ENCODE measurements around the gene SBK1. TPM values are rescaled to one million over a fixed set of nuclear protein-coding genes. Genes with fewer than 3 reads are reported as not detected.
"Not testable (repeated sequence)": the region's sequence is repeated elsewhere in the genome, so short reads cannot be mapped to it uniquely, and the experiment has no call there.

SBK1 gene
- under 1 TPM in 3 of 4 donors, not detected in 1; 0.09 to 0.38 (median 0.12) TPM for total RNA-seq

DNA sequence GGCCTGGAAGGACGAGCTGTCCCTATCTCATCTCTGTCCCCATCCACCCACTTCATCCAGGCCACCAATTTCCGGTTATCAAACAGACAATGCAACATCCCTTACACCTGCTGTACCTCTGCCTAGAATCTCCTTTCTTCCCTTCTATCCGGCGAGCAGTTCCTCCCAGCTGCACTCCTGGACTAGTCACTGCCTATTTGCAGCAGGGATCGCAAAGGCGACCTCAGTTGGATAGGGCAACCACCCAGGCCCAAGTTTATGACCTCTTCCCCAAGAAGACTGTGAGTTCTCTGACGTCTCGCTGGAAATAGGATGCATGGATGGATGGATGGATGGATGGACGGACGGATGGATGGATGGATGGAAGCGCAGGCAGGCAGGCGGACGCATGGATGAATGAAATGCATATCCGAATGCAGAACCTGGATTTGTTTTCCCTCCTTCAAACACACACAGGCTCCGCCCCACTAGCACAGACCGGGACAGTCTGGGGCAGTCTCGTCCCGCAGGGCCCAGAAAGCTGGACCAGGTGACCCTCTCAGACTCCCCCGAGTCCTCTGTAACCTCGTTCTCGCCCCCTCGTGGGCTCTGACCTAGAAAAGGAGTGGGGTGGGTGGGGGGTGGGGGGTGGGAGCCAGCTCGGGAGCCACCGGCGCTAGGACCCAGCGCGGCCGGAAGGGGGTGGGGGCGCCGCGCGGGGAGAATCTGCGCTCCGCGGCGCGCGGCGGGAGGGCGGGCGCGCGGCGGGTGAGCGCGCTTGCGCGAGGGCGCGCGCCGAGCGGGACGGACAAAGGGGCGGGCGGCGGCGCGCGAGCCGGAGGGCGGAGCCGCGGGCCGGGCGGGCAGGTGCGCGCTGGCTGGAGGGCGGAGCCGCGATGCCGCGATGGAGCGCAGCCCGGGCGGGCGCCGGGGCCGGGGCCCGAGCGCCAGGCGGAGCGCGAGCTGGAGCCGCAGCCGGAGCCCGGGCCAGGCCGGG lies at the start of gene SBK1:
SBK1 (plus strand) TSS at position 875 of the 976 bp plus-strand sequence. CDS start 24,867 bp downstream, outside the sequence.
- DNase-seq (ENCODE audit: low spot score) (no peak), ATAC-seq (ENCODE audit: low FRiP score) (peak; percentile 93)
- TF ChIP-seq, protein P1, sequence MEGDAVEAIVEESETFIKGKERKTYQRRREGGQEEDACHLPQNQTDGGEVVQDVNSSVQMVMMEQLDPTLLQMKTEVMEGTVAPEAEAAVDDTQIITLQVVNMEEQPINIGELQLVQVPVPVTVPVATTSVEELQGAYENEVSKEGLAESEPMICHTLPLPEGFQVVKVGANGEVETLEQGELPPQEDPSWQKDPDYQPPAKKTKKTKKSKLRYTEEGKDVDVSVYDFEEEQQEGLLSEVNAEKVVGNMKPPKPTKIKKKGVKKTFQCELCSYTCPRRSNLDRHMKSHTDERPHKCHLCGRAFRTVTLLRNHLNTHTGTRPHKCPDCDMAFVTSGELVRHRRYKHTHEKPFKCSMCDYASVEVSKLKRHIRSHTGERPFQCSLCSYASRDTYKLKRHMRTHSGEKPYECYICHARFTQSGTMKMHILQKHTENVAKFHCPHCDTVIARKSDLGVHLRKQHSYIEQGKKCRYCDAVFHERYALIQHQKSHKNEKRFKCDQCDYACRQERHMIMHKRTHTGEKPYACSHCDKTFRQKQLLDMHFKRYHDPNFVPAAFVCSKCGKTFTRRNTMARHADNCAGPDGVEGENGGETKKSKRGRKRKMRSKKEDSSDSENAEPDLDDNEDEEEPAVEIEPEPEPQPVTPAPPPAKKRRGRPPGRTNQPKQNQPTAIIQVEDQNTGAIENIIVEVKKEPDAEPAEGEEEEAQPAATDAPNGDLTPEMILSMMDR (IDR thresholded peaks at IDR 0.05) = no peak

DNA sequence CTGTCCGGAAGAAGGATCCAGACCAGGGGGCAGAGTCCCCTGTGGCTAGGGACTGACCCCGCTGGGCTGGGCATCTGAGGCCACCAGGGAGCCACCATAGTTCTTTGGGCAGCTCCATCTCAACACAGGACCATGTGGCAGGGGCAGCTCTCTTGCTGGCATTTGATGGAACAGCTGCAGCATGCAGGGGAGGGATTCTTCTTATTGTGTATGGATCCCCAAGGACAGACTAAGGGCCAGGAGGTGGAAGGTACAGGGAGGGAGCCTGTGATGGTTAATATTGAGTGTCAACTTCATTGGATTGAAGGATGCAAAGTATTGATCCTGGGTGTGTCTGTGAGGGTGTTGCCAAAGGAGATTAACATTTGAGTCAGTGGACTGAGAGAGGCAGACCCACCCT lies 42.8 kb upstream of the SBK1 start:
- not testable (repeated sequence) for DNase-seq (ENCODE audit: low spot score)

DNA sequence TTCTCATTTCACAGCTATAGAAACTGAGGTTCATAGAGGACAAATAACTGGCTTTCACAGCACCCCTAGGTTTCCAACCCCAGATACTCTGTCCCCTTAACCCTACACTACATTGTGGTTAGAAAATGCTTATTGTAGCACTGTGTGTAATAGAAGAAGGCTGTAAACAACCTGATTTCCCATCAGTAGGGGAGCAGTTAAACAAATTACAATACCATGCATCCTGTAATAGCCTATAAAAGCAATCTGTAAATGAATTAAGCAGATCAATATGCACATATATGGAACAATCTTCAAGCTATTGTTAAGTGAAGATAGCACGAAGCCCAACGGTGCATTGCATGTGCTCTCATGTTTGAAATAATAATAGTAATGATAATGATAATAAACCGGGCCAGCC lies 41.3 kb upstream of the SBK1 start:
- DNase-seq (ENCODE audit: low spot score) (no peak), ATAC-seq (ENCODE audit: low FRiP score) (no peak)
- TF ChIP-seq, protein P1 (IDR thresholded peaks at IDR 0.05) = no peak

More for the DNA sequence above, 42.8 kb upstream of the SBK1 start:
- not testable (repeated sequence) for ATAC-seq (ENCODE audit: low FRiP score)

DNA sequence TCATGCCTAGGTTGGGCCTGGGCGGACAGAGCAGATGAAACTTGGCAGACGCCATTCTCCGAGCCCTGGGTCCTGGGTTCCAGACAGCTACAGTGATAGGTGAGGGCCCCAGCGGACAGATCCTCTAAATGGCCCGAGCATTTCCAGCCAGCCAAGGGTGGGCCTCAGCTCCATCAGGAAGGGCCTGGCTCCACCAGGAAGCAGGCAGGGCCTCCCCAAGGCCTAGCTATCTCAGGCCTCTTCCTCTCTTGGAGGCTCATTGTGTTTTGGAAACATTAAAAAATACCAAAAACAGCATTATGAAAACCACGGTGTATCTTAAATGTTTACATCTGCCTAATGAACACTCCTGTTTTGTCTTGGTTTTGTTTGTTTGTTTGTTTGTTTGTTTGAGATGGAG lies 38.2 kb upstream of the SBK1 start:
- DNase-seq (ENCODE audit: low spot score) = no peak
- no peak for ATAC-seq (ENCODE audit: low FRiP score)
- TF ChIP-seq, protein P1 (IDR thresholded peaks at IDR 0.05) = no peak

DNA sequence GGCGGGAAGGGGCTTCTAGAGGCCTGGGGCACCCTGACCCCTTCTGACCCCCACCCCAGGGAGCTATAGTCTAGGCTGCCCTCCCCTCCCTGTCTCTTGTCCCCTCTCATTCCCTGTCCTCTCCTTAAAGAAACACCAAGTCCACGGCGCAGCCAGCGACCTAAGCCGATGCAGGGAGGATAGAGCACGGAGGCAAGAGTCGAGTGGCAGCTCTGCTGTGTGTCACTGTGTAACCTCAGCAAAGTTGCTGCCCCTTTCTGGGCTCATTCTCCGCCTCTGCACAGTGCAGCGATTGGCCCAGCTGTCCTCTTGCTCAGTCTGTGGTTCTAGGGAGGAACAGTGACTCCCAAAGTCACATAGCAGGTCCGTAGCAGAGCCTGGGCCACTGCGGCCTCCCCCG lies 36.5 kb upstream of the SBK1 start:
- TF ChIP-seq, protein P1 (IDR thresholded peaks at IDR 0.05) = no peak
- DNase-seq (ENCODE audit: low spot score) = no peak
- ATAC-seq (ENCODE audit: low FRiP score) = no peak

DNA sequence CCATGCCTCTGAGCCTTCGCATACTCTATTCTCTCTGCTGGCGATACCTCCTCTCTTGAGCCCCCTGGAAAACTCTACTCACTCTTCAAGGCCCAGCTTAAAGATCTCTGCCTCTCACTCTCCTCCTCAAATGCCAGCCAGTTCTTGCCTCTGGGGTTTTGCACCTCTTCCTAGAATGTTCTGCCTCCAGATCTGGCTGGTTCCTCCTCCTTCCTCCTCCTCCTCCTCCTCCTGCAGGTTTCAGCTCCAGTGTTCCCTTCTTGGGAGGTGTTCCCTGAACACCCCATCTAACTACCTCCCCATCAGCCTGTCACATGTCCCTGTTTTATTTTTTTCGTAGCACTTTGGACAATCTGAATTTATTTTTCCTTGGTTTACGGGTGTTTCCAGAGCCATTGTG lies 35.1 kb upstream of the SBK1 start:
- no peak for ATAC-seq (ENCODE audit: low FRiP score)
- TF ChIP-seq, protein P1 (IDR thresholded peaks at IDR 0.05) = no peak
- no peak for DNase-seq (ENCODE audit: low spot score)

DNA sequence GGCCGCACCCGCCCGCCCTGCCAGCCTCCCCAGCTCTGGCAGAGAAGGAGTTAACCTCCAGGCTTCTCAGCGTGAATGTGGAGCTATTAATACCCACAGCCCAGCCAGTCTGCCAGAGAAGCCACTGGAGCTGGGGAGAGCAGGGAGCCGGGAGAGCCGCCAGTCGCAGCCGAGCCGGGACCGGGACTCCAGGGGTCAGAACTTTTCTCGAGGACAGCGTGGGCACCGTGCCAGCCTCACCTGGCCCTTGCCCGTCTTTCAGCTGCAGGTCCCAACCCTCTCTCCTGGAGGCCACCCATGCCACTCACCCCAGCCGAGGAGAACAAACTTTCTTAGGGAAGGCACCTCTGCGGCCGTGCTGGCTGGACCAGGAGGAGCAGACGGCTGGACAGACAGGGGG lies 33.8 kb upstream of the SBK1 start:
- TF ChIP-seq, protein P1 (IDR thresholded peaks at IDR 0.05) = no peak
- no peak for DNase-seq (ENCODE audit: low spot score)
- ATAC-seq (ENCODE audit: low FRiP score) = no peak
